IgD-negative memory B cell (primary cell): ENCODE data around the gene LRRC71. TPM values are rescaled to one million over a fixed set of nuclear protein-coding genes. Genes with fewer than 3 reads are reported as not detected.
A peak's percentile ranks its signal among the peaks of the same experiment; 100 is the strongest.

Experiments
- H3K27ac Mint-ChIP-seq, 3 donors: one replicate each; pipeline ENCODE4 v1.8.0; 2020 to 2022; ENCODE audit warnings: mild to moderate bottlenecking in 3 of 3, mixed read lengths in 3 of 3, moderate library complexity in 1 of 3
- H3K27me3 Mint-ChIP-seq: one replicate; pipeline ENCODE4 v1.8.0; 2021; ENCODE audit warnings: mixed read lengths
- H3K36me3 Mint-ChIP-seq: one replicate; pipeline ENCODE4 v1.8.0; 2020; ENCODE audit warnings: mild to moderate bottlenecking, mixed read lengths
- H3K4me1 Mint-ChIP-seq, 3 donors: one replicate each; pipeline ENCODE4 v1.8.0; 2020 to 2022; ENCODE audit warnings: mixed read lengths in 3 of 3, mild to moderate bottlenecking in 1 of 3
- H3K4me3 Mint-ChIP-seq, 4 donors: one replicate each; pipeline ENCODE4 v1.8.0; 2020 to 2022; ENCODE audit warnings: mild to moderate bottlenecking in 4 of 4, mixed read lengths in 4 of 4, moderate library complexity in 3 of 4
- H3K9me3 Mint-ChIP-seq, 3 donors: one replicate each; pipeline ENCODE4 v1.8.0; 2020 to 2021; ENCODE audit warnings: mixed read lengths in 3 of 3, mild to moderate bottlenecking in 1 of 3
- polyA plus RNA-seq: library from polyadenylated mRNA; unstranded; fragments of 300-500 nt; fragmentation: Illumina TruSeq; gene quantifications from one replicate; pipeline ENCODE4 v1.2.3, GENCODE V29; 2021

LRRC71 gene
- polyA plus RNA-seq, 1 donor from 2014 or later, result not detected

- Mint-ChIP-seq H3K9me3 (no peaks in the 10 kb centered on the region), H3K27me3 (peaks cover 37% of the 10 kb centered on the region), H3K27ac (peak overlapping the region in 1 of 3 donors; percentile 31), H3K4me3 (no peak overlapping the region), H3K36me3 (peaks cover 1% of the 10 kb centered on the region), H3K4me1 (peaks cover 3 to 4% (median 3%) of the 10 kb centered on the region in 3 donors)
Measured at GRCh38 chr1:156885314-156885713, 35.1 kb upstream of the LRRC71 start.

GRCh38 chr1:156885880-156886355, 34.5 kb upstream of the LRRC71 start:
- no peaks in the 10 kb centered on the region for H3K9me3 Mint-ChIP-seq
- no peak overlapping the region for H3K4me3 Mint-ChIP-seq
- H3K27ac Mint-ChIP-seq, result no peak overlapping the region
- peaks cover 3 to 6% (median 3%) of the 10 kb centered on the region in 3 donors for H3K4me1 Mint-ChIP-seq
- peaks cover 41% of the 10 kb centered on the region for H3K27me3 Mint-ChIP-seq
- H3K36me3 Mint-ChIP-seq, result peaks cover 1% of the 10 kb centered on the region

- no peak overlapping the region for H3K27ac Mint-ChIP-seq
- peaks cover 3 to 6% (median 3%) of the 10 kb centered on the region in 3 donors for H3K4me1 Mint-ChIP-seq
- H3K4me3 Mint-ChIP-seq, result no peak overlapping the region
- peaks cover 1% of the 10 kb centered on the region for H3K36me3 Mint-ChIP-seq
- no peaks in the 10 kb centered on the region for H3K9me3 Mint-ChIP-seq
- peaks cover 44% of the 10 kb centered on the region for H3K27me3 Mint-ChIP-seq
Measured at GRCh38 chr1:156886583-156887281, 33.7 kb upstream of the LRRC71 start.

GRCh38 chr1:156887317-156887716, 33.1 kb upstream of the LRRC71 start:
- peaks cover 47% of the 10 kb centered on the region for H3K27me3 Mint-ChIP-seq
- no peak overlapping the region for H3K4me3 Mint-ChIP-seq
- no peaks in the 10 kb centered on the region for H3K36me3 Mint-ChIP-seq
- no peaks in the 10 kb centered on the region for H3K9me3 Mint-ChIP-seq
- H3K4me1 Mint-ChIP-seq, result peaks cover 2 to 6% (median 6%) of the 10 kb centered on the region in 3 donors
- no peak overlapping the region for H3K27ac Mint-ChIP-seq

GRCh38 chr1:156887734-156888133, 32.7 kb upstream of the LRRC71 start:
- Mint-ChIP-seq H3K27ac (no peak overlapping the region), H3K4me1 (peaks cover 2 to 6% (median 6%) of the 10 kb centered on the region in 3 donors), H3K36me3 (no peaks in the 10 kb centered on the region), H3K27me3 (peaks cover 49% of the 10 kb centered on the region), H3K9me3 (no peaks in the 10 kb centered on the region), H3K4me3 (no peak overlapping the region)

- Mint-ChIP-seq H3K4me1 (peaks cover 2 to 6% (median 6%) of the 10 kb centered on the region in 3 donors), H3K27ac (peak overlapping the region in 1 of 3 donors; percentile 6), H3K4me3 (peak overlapping the region in 1 of 4 donors; percentile 5), H3K27me3 (peaks cover 56% of the 10 kb centered on the region), H3K36me3 (no peaks in the 10 kb centered on the region), H3K9me3 (no peaks in the 10 kb centered on the region)
Measured at GRCh38 chr1:156889802-156890580, 30.4 kb upstream of the LRRC71 start.

- H3K27ac Mint-ChIP-seq, result no peak overlapping the region
- H3K27me3 Mint-ChIP-seq, result peaks cover 67% of the 10 kb centered on the region
- no peaks in the 10 kb centered on the region for H3K36me3 Mint-ChIP-seq
- H3K4me1 Mint-ChIP-seq, result peaks cover 2 to 6% (median 6%) of the 10 kb centered on the region in 3 donors
- no peaks in the 10 kb centered on the region for H3K9me3 Mint-ChIP-seq
- H3K4me3 Mint-ChIP-seq, result peak overlapping the region in 3 of 4 donors; percentile 68 to 89 (median 88)
Measured at GRCh38 chr1:156892190-156893047, 28.0 kb upstream of the LRRC71 start.

- H3K4me1 Mint-ChIP-seq, result peaks cover 2 to 6% (median 6%) of the 10 kb centered on the region in 3 donors
- no peak within 1 kb of the TSS for H3K27ac Mint-ChIP-seq
- H3K36me3 Mint-ChIP-seq, result no peaks in the 10 kb centered on the region
- H3K9me3 Mint-ChIP-seq, result no peaks in the 10 kb centered on the region
- H3K4me3 Mint-ChIP-seq, result peak within 1 kb of the TSS in 3 of 4 donors; percentile 68 to 88 (median 81)
- peaks cover 73% of the 10 kb centered on the region for H3K27me3 Mint-ChIP-seq
Measured at GRCh38 chr1:156893048-156893953, 27.1 kb upstream of the LRRC71 start, which contains the start of gene PEAR1. Gene PEAR1 (plus strand): TSS chr1:156893718. CDS start chr1:156903927, 10,209 bp downstream.

GRCh38 chr1:156894001-156894400, 26.4 kb upstream of the LRRC71 start:
- Mint-ChIP-seq H3K36me3 (no peaks in the 10 kb centered on the region), H3K9me3 (no peaks in the 10 kb centered on the region), H3K27ac (no peak overlapping the region), H3K4me1 (peaks cover 2 to 9% (median 6%) of the 10 kb centered on the region in 3 donors), H3K27me3 (peaks cover 76% of the 10 kb centered on the region), H3K4me3 (no peak overlapping the region)

- Mint-ChIP-seq H3K36me3 (no peaks in the 10 kb centered on the region), H3K9me3 (no peaks in the 10 kb centered on the region), H3K27ac (peak overlapping the region in 1 of 3 donors; percentile 65), H3K27me3 (peaks cover 80% of the 10 kb centered on the region), H3K4me1 (peaks cover 2 to 9% (median 6%) of the 10 kb centered on the region in 3 donors), H3K4me3 (no peak overlapping the region)
Measured at GRCh38 chr1:156894711-156895454, 25.5 kb upstream of the LRRC71 start.

- Mint-ChIP-seq H3K4me3 (no peak overlapping the region), H3K36me3 (no peaks in the 10 kb centered on the region), H3K4me1 (peaks cover under 1 to 6% (median 2%) of the 10 kb centered on the region in 3 donors), H3K27ac (peak overlapping the region in 1 of 3 donors; percentile 65), H3K9me3 (no peaks in the 10 kb centered on the region), H3K27me3 (peaks cover 80% of the 10 kb centered on the region)
Measured at GRCh38 chr1:156895455-156895812, 25.0 kb upstream of the LRRC71 start.

- H3K4me1 Mint-ChIP-seq, result peaks cover 0 to 6% (median 2%) of the 10 kb centered on the region in 3 donors
- no peaks in the 10 kb centered on the region for H3K9me3 Mint-ChIP-seq
- no peak overlapping the region for H3K27ac Mint-ChIP-seq
- no peak overlapping the region for H3K4me3 Mint-ChIP-seq
- H3K36me3 Mint-ChIP-seq, result no peaks in the 10 kb centered on the region
- H3K27me3 Mint-ChIP-seq, result peaks cover 77% of the 10 kb centered on the region
Measured at GRCh38 chr1:156895927-156896326, 24.5 kb upstream of the LRRC71 start.

GRCh38 chr1:156896490-156897033, 23.9 kb upstream of the LRRC71 start:
- peaks cover 0 to 6% (median 2%) of the 10 kb centered on the region in 3 donors for H3K4me1 Mint-ChIP-seq
- no peaks in the 10 kb centered on the region for H3K9me3 Mint-ChIP-seq
- no peaks in the 10 kb centered on the region for H3K36me3 Mint-ChIP-seq
- H3K27me3 Mint-ChIP-seq, result peaks cover 72% of the 10 kb centered on the region
- no peak overlapping the region for H3K4me3 Mint-ChIP-seq
- no peak overlapping the region for H3K27ac Mint-ChIP-seq
